ENCODE data around the gene TOR1AIP2. TPM values are rescaled to one million over a fixed set of nuclear protein-coding genes. Genes with fewer than 3 reads are reported as not detected.

The TOR1AIP2 gene
- total and polyA plus RNA-seq, 2 donors (not counting 3 experiments of a cell fraction or from before 2014, with no cell fraction given), result 18.6 to 101 TPM

- Histone ChIP-seq H3K79me2 (ENCODE audit: control insufficient read depth, insufficient read depth, low read length) (no peaks in the 10 kb centered on the region), H3K27me3 (ENCODE audit: control insufficient read depth in 2 of 2, insufficient read depth in 2 of 2, low read length in 2 of 2) (peaks cover 6 to 13% of the 10 kb centered on the region in 2 experiments), H3K9me3 (replicated peaks; ENCODE audit: control insufficient read depth, insufficient read depth, low read length) (no peaks in the 10 kb centered on the region), H3K9me1 (replicated peaks; ENCODE audit: control insufficient read depth, extremely low read depth, insufficient read depth, low read length) (no peaks in the 10 kb centered on the region), H3K9ac (replicated peaks; ENCODE audit: extremely low read depth, insufficient read depth, low read length) (no peak overlapping the region), H3K4me2 (ENCODE audit: insufficient read depth, low read length) (no peak overlapping the region), H3K4me3 (replicated peaks in 1 of 3; ENCODE audit: insufficient read depth in 1 of 3, low read depth in 1 of 3, low read length in 3 of 3) (no peak overlapping the region), H3K27ac (ENCODE audit: insufficient read depth, low read depth, low read length) (no peak overlapping the region), H4K20me1 (replicated peaks; ENCODE audit: control insufficient read depth, extremely low read depth, insufficient read depth, low read length) (no peaks in the 10 kb centered on the region), H3K36me3 (ENCODE audit: control insufficient read depth in 2 of 2, extremely low read depth in 1 of 2, insufficient read depth in 2 of 2, low read length in 2 of 2) (no peaks in the 10 kb centered on the region), H3K4me1 (ENCODE audit: control insufficient read depth, extremely low read depth, insufficient read depth, low read length) (no peaks in the 10 kb centered on the region), H2AFZ (ENCODE audit: low read depth, low read length) (no peak overlapping the region)
- no TSS peak for BruUV-seq (replicated peaks)
- intact Hi-C loops (cut with micrococcal nuclease), result no loop called here
- no peak for TF ChIP-seq EZH2 (IDR thresholded peaks at IDR 0.05; ENCODE audit: borderline replicate concordance, low read depth, low read length, severe bottlenecking)
- TF ChIP-seq FOS (IDR thresholded peaks at IDR 0.05; ENCODE audit: borderline replicate concordance, insufficient read depth, low read length), result no peak
- TF ChIP-seq MAX (IDR thresholded peaks at IDR 0.05; ENCODE audit: insufficient read depth, insufficient read length), result no peak
- no peak for TF ChIP-seq MYC (IDR thresholded peaks at IDR 0.05; ENCODE audit: low read depth, low read length)
- TF ChIP-seq JUN (IDR thresholded peaks at IDR 0.05; ENCODE audit: borderline replicate concordance, insufficient read depth, insufficient read length, low read depth), result no peak
- no peak for TF ChIP-seq GATA2 (IDR thresholded peaks at IDR 0.05; ENCODE audit: insufficient read depth, insufficient read length, low read depth, low read length)
- no peak for TF ChIP-seq POLR2AphosphoS5 (IDR thresholded peaks at IDR 0.05; ENCODE audit: insufficient read depth, low read depth, low read length)
- TF ChIP-seq CTCF (IDR thresholded peaks at IDR 0.05; ENCODE audit: extremely low read depth in 1 of 2, insufficient read depth in 1 of 2, low read depth in 1 of 2, low read length in 2 of 2), result no peak
- TF ChIP-seq POLR2A (IDR thresholded peaks at IDR 0.05; ENCODE audit: low read depth, low read length), result no peak
- dilution Hi-C loops (cut with MboI; ENCODE audit: extremely low pct_ligation_motif_present, low sequenced_read_pairs), result no loop called here
- ChIA-PET POLR2A (no interaction called here), CTCF (interaction anchor here (1.3 to 20.1 kb wide), 3 partner anchors 9 to 92 kb away, joined by 5 to 1591 read pairs (median 39); no protein-coding TSS in a partner anchor)
- FAIRE-seq (no peak), DNase-seq (ENCODE audit: low read depth, low spot score) (no peak)
Measured at GRCh38 chr1:179800481-179800880, 77.1 kb downstream of the TOR1AIP2 start.

Measured in endothelial cell of umbilical vein (primary cell).